GM21423 (cell line): Measurements from ENCODE around the gene RASAL2.
"Not testable (repeated sequence)": the region's sequence is repeated elsewhere in the genome, so short reads cannot be mapped to it uniquely, and the experiment has no call there.

Source experiments
- ATAC-seq: cut with Tn5 transposase; IDR thresholded peaks from one replicate; pipeline ENCODE4 v1.9.1; 2021; ENCODE audit warnings: mild to moderate bottlenecking, moderate library complexity; ENCODE audit not compliant: unreplicated experiment

RASAL2 gene

GRCh38 chr1:178330153-178330552 is 236.2 kb downstream of the RASAL2 start:
- no peak for ATAC-seq

DNA sequence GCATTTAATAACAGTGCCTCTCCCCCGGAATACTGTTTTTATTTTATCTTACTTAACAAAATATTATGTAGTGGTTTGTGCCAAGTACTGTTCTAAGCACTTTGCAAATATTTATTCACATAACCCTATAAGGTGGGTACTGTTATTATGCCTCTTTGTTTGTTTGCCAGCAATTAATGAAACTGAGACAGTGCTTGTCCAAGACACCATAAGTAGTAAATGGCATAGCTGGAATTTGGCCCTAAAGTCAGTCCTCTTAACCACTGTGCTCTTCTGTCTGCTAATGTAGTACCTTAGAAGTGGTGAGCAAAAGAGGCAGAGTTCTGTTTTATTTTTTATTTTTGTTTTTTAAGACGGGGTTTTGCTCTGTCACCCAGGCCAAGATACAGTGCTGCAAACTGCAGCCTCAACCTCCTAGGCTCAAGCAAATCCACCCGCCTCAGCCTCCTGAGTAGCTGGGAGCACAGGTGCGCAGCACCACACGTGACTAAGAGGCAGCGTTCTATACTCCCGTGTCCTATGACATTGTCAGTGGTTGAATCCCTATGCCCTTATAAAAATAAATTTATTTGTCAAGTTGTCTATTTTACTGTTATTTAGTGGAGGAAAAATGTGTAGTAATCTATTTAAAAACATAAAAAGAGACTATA is 237.1 kb downstream of the RASAL2 start:
- ATAC-seq: no peak

DNA sequence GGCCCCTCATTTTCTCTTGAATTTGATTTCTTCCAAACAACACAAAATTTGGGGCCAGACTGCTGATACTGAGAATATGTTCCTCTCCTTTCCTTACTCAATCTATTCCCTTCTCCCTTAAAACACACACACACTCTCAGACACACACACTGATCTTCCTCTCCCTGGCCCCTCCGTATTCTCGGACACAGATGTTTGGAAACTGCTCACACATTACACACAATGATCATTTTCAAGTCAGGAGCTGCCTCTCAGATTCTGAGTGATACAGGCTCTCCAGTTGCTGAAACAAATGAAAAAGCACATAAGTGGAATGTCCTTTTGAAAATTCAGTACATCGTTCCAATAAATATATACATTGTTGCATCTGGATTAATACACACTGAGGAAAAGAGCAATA is 241.5 kb downstream of the RASAL2 start:
- no peak for ATAC-seq

DNA sequence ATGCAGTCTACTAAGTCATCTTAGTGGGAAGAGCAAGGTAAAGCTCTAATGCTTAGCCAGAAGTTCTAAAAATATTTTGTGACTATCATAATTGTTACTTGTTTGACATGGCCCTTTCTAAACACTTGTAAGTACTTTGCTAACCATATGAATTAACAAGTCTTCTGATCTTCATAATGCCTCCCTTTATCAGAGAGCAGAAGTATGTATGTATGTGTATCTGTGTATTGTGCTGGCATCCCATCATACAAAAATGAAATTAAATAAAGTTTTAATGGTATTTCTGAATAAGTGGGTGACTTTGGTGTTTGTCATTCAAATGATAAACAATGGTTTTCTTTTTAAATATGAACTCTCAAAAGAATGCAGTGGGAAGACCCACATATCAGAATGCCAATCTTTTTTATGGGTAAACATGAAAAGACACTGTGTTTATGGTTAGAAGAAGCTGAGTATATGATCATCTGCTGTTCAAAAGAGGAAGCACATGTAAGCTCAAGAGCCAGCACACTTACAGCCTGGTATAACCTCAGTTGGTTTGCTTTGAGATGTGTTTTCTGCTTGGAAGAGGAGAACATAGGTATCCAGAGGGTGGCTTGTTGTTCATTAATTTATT is 243.3 kb downstream of the RASAL2 start:
- ATAC-seq: no peak

GRCh38 chr1:178339834-178340233 is 245.9 kb downstream of the RASAL2 start:
- ATAC-seq: no peak

DNA sequence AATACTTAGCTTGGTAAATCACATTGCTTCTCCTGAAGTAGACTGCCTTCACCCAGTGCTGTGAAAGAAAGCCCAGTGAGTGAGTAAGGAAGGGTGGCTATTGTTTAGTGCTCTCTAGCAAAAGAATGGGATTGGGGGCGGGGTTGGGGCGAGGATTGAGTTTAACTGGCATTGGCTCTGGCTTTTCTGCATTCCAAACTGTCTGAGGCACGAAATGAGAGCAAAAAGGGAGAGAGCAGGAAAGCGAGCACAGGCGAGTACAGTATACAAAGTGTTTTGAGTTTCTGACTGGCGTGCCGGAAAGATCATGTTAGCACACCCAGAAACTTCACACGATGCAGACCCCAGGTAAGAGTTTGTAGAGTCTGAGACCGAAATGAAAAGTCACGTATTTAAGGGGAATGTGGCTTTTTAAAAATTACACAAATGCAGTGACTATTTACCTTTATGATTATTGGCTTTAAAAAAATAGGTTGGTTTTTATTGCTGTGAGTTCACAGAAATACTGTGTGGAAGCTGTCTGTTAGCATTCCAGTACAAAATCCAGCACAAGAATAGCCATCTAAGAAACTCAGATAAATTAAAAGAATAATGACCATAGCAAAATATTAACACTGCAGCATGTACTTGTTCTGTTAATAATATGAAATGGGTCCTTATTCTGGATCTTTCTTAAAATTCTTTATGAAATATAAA is 247.5 kb downstream of the RASAL2 start:
- ATAC-seq: no peak

DNA sequence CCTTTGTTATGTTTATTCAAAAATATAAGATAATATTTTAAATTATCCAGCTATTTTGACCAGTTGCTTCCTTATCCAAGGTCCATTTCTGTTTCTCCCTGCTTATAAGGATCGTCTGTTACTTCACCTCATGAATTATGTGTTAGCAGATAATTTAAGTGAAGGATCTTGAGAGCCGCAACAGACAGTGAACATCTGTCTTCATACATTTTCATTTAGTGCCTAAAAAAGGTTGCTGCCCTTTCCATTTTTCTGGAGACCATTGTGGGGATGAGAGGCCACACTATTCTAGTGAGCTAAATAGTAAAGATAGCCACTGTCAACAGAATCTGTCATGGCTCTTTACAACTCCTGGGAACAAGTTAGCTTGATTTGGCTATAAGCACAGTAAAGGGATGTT is 248.8 kb downstream of the RASAL2 start:
- no peak for ATAC-seq

GRCh38 chr1:178344513-178345091 is 250.7 kb downstream of the RASAL2 start:
- peak; percentile 60 for ATAC-seq

DNA sequence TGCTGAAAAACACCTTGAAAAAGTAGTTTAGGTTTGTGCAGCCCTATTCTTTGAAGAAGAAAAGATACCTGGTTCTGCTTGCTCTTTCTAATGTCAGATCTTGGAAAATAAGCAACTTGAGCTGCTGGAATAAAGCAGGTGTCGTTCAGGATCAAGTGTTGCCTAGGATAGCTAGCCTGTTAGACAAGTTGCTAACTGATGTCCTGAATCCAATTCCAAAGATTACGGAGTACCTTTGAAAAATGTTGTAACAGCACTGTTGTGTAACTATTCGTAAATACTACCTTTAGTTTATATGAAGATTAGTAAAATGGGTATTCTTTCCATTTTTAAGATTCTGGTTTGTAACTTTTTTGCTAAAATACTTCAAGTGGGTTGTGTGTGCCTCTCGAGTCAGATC is 251.3 kb downstream of the RASAL2 start:
- no peak for ATAC-seq

DNA sequence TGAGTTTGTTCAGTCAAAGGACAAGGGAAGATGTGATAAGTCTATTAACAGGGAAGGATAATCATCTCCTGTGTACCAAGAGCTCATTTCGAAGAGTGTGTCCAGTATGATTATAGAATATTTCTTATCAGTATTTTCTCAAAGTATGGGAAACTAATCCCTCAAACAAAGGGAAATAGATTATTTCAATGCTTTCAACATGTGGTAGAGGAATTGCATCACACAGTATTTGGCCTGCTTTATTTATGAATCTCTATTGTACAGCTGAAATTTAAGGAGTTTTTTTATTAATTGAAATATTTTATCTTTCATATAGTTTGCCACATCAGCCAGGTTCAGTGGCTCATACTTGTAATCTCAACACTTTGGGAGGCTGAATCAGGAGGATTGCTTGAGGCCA is 251.9 kb downstream of the RASAL2 start:
- ATAC-seq: no peak

GRCh38 chr1:178349801-178350200 is 255.9 kb downstream of the RASAL2 start:
- ATAC-seq: no peak

DNA sequence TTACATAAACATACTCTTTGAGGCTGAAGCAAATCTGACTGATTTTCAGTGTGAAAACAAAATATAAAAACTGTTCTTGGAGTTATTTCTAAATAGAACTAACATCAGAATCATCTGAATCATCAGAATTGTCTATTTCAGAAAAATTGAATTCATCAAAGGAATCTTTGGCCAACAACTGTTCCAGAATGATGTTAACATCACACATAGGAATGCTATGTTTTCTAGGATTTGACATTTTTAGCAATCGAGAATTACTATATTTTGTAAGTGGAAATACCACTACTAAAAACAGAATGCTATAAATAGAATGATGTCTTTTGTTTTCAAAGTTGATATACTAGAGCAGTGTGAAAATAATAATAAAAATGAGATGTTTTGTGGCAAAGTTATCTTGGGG is 258.0 kb downstream of the RASAL2 start:
- not testable (repeated sequence) for ATAC-seq

DNA sequence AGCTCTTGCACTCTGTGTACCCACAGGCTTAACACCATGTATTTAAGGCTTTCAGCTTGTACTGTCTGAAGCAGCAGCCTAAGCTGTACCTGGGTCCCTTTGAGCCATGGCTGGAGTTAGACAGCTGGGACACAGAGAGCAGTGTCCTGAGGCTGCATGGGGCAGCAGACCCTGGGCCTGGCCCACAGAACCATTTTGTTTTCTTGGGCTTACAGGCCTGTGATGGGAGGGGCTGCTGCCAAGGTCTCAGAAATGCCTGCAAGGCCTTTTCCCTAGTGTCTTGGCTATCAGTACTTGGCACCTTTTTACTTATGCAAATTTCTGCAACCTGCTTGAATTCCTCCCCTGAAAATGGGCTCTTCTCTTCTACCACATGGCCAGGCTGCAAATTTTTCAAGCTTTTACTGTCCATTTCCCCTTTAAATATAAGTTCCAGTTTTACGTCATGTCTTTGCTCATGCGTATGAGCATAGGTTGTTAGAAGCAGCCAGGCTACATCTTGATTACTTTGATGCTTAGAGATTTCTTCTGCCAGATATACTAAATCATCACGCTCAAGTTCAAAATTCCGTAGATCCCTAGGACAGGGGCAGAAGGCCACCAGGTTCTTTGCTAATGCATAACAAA is 259.0 kb downstream of the RASAL2 start:
- no peak for ATAC-seq

DNA sequence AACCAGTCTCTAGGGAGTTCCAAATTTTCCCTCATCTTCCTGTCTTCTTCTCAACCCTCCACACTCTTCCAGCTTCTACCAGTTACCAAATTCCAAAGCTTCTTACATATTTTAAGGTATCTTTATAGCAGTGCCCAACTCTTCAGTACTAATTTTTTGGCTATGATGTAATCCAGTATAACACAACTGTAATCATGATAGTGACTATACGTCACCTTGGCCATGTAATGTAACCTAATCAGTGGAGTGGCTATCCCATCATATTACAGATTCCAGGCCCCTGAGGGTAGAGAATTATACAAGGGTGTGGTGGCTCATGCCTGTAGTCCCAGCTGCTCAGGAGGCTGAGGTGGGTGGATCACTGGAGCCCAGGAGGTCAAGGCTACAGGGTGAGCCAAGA is 259.6 kb downstream of the RASAL2 start:
- ATAC-seq: no peak

DNA sequence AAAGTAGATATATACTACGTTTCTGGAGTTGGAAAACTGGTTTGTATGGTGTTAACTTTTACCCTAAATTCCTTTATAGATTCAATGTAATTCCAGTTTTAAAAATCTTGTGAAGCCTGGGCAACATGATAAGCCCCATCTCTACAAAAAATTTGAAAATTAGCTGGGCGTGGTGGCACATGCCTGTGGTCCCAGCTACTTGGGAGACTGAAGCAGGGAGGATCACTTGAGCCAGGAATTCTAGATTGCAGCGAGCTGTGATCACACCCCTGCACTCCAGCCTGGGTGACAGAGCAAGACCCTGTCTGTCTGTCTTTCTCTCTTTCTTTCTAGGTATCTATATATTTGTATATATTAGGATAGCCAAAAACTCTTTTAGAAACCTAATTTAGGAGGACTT is 260.9 kb downstream of the RASAL2 start:
- ATAC-seq: no peak

GRCh38 chr1:178356299-178356698 is 262.4 kb downstream of the RASAL2 start:
- no peak for ATAC-seq

GRCh38 chr1:178358456-178358855 is 264.6 kb downstream of the RASAL2 start:
- ATAC-seq: no peak

DNA sequence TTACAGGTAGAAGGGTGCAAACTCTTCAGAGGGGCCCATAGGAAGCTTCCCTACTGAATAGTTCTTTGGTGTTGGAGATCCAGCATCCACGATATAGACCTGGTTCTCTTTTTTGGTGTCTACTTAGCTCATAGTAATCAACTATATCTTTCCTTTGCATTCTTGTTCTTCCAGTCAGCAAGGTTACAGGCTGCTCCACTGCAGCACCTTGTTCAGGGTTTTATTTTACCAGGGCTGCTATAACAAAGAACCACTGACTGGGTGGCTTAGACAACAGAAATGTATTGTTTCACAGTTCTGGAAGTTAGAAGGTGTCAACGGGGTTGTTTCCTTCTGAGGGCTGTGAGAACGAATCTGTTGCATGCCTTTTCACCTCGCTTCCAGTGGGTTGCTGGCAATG is 266.5 kb downstream of the RASAL2 start:
- no peak for ATAC-seq

DNA sequence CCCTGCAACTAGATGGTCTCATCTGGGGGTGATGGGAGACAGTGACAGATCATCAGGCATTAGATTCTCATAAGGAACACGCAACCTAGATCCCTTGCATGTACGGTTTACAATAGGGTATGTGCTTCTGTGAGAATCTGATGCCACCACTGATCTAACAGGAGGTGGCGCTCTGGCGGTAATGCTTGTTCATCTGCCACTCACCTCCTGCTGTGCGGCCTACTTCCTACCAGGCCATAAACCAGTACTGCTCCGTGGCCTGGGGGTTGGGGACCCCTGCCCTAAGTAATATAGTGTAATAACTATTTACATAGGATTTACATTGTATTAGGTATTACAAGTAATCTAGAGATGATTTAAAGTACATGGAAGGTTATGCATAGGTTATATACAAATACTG is 267.9 kb downstream of the RASAL2 start:
- ATAC-seq: peak; percentile 49

GRCh38 chr1:178362747-178363146 is 268.8 kb downstream of the RASAL2 start:
- no peak for ATAC-seq

- no peak for ATAC-seq
Measured at GRCh38 chr1:178364782-178365181, 270.9 kb downstream of the RASAL2 start.

GRCh38 chr1:178367151-178367550 is 273.2 kb downstream of the RASAL2 start:
- no peak for ATAC-seq
